ENCODE results near the gene PTGER1.

Gene PTGER1

GRCh38 chr19:14502334-14503092 lies 27.4 kb upstream of the PTGER1 start:
- FAIRE-seq: no peak

GRCh38 chr19:14497228-14497921 lies 22.2 kb upstream of the PTGER1 start:
- DNase-seq (ENCODE audit: insufficient read length, low spot score): no peak
- FAIRE-seq: peak; percentile 33

More at GRCh38 chr19:14502334-14503092, 27.4 kb upstream of the PTGER1 start:
- no peak for DNase-seq (ENCODE audit: insufficient read length, low spot score)

GRCh38 chr19:14496834-14497227 lies 21.7 kb upstream of the PTGER1 start:
- FAIRE-seq (no peak), DNase-seq (ENCODE audit: insufficient read length, low spot score) (no peak)

GRCh38 chr19:14496029-14496833 lies 21.1 kb upstream of the PTGER1 start, which contains the start of gene GIPC1:
Gene GIPC1 (minus strand): TSS chr19:14496127. CDS start chr19:14482976, 13,151 bp downstream.
- FAIRE-seq (peak; percentile 96), DNase-seq (ENCODE audit: insufficient read length, low spot score) (peak; percentile 99)

GRCh38 chr19:14495672-14496028 lies 20.5 kb upstream of the PTGER1 start:
- no peak for DNase-seq (ENCODE audit: insufficient read length, low spot score)

GRCh38 chr19:14494910-14495671 lies 19.9 kb upstream of the PTGER1 start:
- FAIRE-seq (no peak), DNase-seq (ENCODE audit: insufficient read length, low spot score) (no peak)

More at GRCh38 chr19:14495672-14496028, 20.5 kb upstream of the PTGER1 start:
- FAIRE-seq: no peak

GRCh38 chr19:14494411-14494810 lies 19.3 kb upstream of the PTGER1 start:
- FAIRE-seq: no peak
- no peak for DNase-seq (ENCODE audit: insufficient read length, low spot score)

- DNase-seq (ENCODE audit: insufficient read length, low spot score) (no peak), FAIRE-seq (no peak)
Observed at GRCh38 chr19:14492756-14493337, 17.7 kb upstream of the PTGER1 start.

- FAIRE-seq (no peak), DNase-seq (ENCODE audit: insufficient read length, low spot score) (no peak)
Observed at GRCh38 chr19:14487370-14488125, 12.4 kb upstream of the PTGER1 start.

- FAIRE-seq (peak; percentile 13), DNase-seq (ENCODE audit: insufficient read length, low spot score) (no peak)
Observed at GRCh38 chr19:14482172-14482941, 7.2 kb upstream of the PTGER1 start.

GRCh38 chr19:14480700-14481079 lies 5.5 kb upstream of the PTGER1 start:
- no peak for FAIRE-seq
- no peak for DNase-seq (ENCODE audit: insufficient read length, low spot score)

- DNase-seq (ENCODE audit: insufficient read length, low spot score) (no peak), FAIRE-seq (peak; percentile 4)
Observed at GRCh38 chr19:14479975-14480699, 5.0 kb upstream of the PTGER1 start.

GRCh38 chr19:14479309-14479974 lies 4.3 kb upstream of the PTGER1 start:
- DNase-seq (ENCODE audit: insufficient read length, low spot score) (no peak), FAIRE-seq (no peak)

- FAIRE-seq: no peak
- no peak for DNase-seq (ENCODE audit: insufficient read length, low spot score)
Observed at GRCh38 chr19:14478113-14478545, 3.0 kb upstream of the PTGER1 start.

GRCh38 chr19:14477418-14478112 lies 2.4 kb upstream of the PTGER1 start:
- FAIRE-seq (no peak), DNase-seq (ENCODE audit: insufficient read length, low spot score) (no peak)

- FAIRE-seq: peak; percentile 82
- DNase-seq (ENCODE audit: insufficient read length, low spot score): no peak
Observed at GRCh38 chr19:14476673-14477401, 1.7 kb upstream of the PTGER1 start.
